Measurements from ENCODE around the gene MRM2. TPM values are rescaled to one million over a fixed set of nuclear protein-coding genes. Genes with fewer than 3 reads are reported as not detected.

MRM2 gene
- total RNA-seq, 1 experiment from 2014 or later, result 93.0 TPM

- peak; percentile 64 for DNase-seq (ENCODE audit: low spot score)
These were observed 24.9 kb upstream of the MRM2 start for GRCh38 chr7:2266911-2267310.

- no peak for DNase-seq (ENCODE audit: low spot score)
These were observed 22.2 kb upstream of the MRM2 start for GRCh38 chr7:2264158-2264557.

GRCh38 chr7:2263176-2263575, 21.2 kb upstream of the MRM2 start:
- DNase-seq (ENCODE audit: low spot score), result no peak

- no peak for DNase-seq (ENCODE audit: low spot score)
These were observed 19.6 kb upstream of the MRM2 start for GRCh38 chr7:2261611-2262010.

GRCh38 chr7:2260820-2261219, 18.8 kb upstream of the MRM2 start:
- DNase-seq (ENCODE audit: low spot score), result peak; percentile 72

- DNase-seq (ENCODE audit: low spot score), result no peak
These were observed 17.5 kb upstream of the MRM2 start for GRCh38 chr7:2259480-2259879.

GRCh38 chr7:2258661-2259365, 16.8 kb upstream of the MRM2 start:
- no peak for DNase-seq (ENCODE audit: low spot score)

- no peak for DNase-seq (ENCODE audit: low spot score)
These were observed 15.6 kb upstream of the MRM2 start for GRCh38 chr7:2257651-2258050.

- no peak for DNase-seq (ENCODE audit: low spot score)
These were observed 15.1 kb upstream of the MRM2 start for GRCh38 chr7:2257046-2257551.

GRCh38 chr7:2256306-2257045, 14.5 kb upstream of the MRM2 start:
- DNase-seq (ENCODE audit: low spot score), result no peak

GRCh38 chr7:2255145-2256139, 13.4 kb upstream of the MRM2 start:
- DNase-seq (ENCODE audit: low spot score), result no peak

- no peak for DNase-seq (ENCODE audit: low spot score)
These were observed 12.6 kb upstream of the MRM2 start for GRCh38 chr7:2254429-2255144.

GRCh38 chr7:2253525-2254244, 11.7 kb upstream of the MRM2 start:
- no peak for DNase-seq (ENCODE audit: low spot score)

GRCh38 chr7:2253021-2253420, 11.0 kb upstream of the MRM2 start:
- no peak for DNase-seq (ENCODE audit: low spot score)

GRCh38 chr7:2251841-2252771, 10.1 kb upstream of the MRM2 start:
- no peak for DNase-seq (ENCODE audit: low spot score)

- no peak for DNase-seq (ENCODE audit: low spot score)
These were observed 9.4 kb upstream of the MRM2 start for GRCh38 chr7:2251381-2251780.

- DNase-seq (ENCODE audit: low spot score), result no peak
These were observed 7.8 kb upstream of the MRM2 start for GRCh38 chr7:2249744-2250323.

- DNase-seq (ENCODE audit: low spot score), result peak; percentile 99
These were observed 7.1 kb upstream of the MRM2 start for GRCh38 chr7:2248984-2249694.
